Measurements from ENCODE around the gene RSBN1L.

DNA sequence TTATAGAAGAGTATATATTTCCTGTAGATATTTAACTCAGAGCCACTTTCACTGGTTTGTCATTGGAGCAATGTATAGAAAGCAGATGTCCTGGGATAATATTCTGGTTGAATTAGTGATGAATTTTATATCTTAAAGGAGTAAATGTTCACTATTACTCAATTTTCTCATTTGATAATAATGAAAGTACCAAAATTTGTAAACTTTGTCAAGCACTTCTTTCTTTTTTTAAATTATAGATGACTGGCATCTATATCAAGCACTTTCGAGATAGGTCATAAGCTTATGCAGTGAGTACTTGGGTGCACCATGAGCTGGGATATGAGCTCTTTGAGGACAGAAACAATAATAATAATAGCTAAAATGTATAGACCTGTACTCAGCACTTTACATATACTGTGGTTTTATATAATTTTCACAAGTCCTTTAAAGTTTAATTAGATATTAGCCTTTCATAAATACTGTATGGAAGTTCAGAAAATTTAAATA is 11.3 kb downstream of the RSBN1L start:
- TF ChIP-seq ZNF8 (CRISPR knock-in tag; IDR thresholded peaks at IDR 0.05) (no peak), ZFP3 (CRISPR knock-in tag; IDR thresholded peaks at IDR 0.05) (no peak), ARNTL (CRISPR knock-in tag; IDR thresholded peaks at IDR 0.05; ENCODE audit: borderline replicate concordance, low read depth) (no peak), ESRRG (CRISPR knock-in tag; IDR thresholded peaks at IDR 0.05) (no peak), CSDC2 (CRISPR knock-in tag; IDR thresholded peaks at IDR 0.05) (no peak), RARB (CRISPR knock-in tag; IDR thresholded peaks at IDR 0.05) (no peak), BACH2 (CRISPR knock-in tag; IDR thresholded peaks at IDR 0.05; ENCODE audit: borderline replicate concordance) (no peak), OSR1 (CRISPR knock-in tag; IDR thresholded peaks at IDR 0.05) (no peak), PPARA (CRISPR knock-in tag; IDR thresholded peaks at IDR 0.05; ENCODE audit: borderline replicate concordance) (no peak), ZNF70 (CRISPR knock-in tag; IDR thresholded peaks at IDR 0.05) (no peak), TSHZ2 (CRISPR knock-in tag; IDR thresholded peaks at IDR 0.05) (no peak), ZNF565 (CRISPR knock-in tag; conservative IDR thresholded peaks at IDR 0.05; ENCODE audit: low read depth) (no peak)
- TF ChIP-seq, protein P1, sequence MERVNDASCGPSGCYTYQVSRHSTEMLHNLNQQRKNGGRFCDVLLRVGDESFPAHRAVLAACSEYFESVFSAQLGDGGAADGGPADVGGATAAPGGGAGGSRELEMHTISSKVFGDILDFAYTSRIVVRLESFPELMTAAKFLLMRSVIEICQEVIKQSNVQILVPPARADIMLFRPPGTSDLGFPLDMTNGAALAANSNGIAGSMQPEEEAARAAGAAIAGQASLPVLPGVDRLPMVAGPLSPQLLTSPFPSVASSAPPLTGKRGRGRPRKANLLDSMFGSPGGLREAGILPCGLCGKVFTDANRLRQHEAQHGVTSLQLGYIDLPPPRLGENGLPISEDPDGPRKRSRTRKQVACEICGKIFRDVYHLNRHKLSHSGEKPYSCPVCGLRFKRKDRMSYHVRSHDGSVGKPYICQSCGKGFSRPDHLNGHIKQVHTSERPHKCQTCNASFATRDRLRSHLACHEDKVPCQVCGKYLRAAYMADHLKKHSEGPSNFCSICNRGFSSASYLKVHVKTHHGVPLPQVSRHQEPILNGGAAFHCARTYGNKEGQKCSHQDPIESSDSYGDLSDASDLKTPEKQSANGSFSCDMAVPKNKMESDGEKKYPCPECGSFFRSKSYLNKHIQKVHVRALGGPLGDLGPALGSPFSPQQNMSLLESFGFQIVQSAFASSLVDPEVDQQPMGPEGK (CRISPR knock-in tag; IDR thresholded peaks at IDR 0.05; ENCODE audit: borderline replicate concordance) = no peak
- TF ChIP-seq, protein P2, sequence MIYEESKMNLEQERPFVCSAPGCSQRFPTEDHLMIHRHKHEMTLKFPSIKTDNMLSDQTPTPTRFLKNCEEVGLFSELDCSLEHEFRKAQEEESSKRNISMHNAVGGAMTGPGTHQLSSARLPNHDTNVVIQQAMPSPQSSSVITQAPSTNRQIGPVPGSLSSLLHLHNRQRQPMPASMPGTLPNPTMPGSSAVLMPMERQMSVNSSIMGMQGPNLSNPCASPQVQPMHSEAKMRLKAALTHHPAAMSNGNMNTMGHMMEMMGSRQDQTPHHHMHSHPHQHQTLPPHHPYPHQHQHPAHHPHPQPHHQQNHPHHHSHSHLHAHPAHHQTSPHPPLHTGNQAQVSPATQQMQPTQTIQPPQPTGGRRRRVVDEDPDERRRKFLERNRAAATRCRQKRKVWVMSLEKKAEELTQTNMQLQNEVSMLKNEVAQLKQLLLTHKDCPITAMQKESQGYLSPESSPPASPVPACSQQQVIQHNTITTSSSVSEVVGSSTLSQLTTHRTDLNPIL (CRISPR knock-in tag; IDR thresholded peaks at IDR 0.05; ENCODE audit: low read depth) = no peak

Measured in SK-N-SH treated with all-trans-retinoic acid at 6 μM for 48 hours (cell line).